HepG2 (cell line): ENCODE measurements around the gene LMCD1. TPM values are rescaled to one million over a fixed set of nuclear protein-coding genes. Genes with fewer than 3 reads are reported as not detected.

ENCODE experiments used
- ATF1 ChIP-seq: IDR thresholded peaks from 2 replicates; pipeline ENCODE4 v1.6.1; 2016; ENCODE audit warnings: mild to moderate bottlenecking, control low read depth
- ATM ChIP-seq: fragments of 450-650 bp; IDR thresholded peaks from 2 replicates; pipeline ENCODE4 v1.7.1; 2017; ENCODE audit warnings: mild to moderate bottlenecking, borderline replicate concordance
- BORCS8-MEF2B ChIP-seq: sonication (generic); formaldehyde crosslinking; IDR thresholded peaks from 2 replicates; pipeline ENCODE4 v1.8.0; 2022; ENCODE audit warnings: mild to moderate bottlenecking, missing genetic modification reagents
- FOXC1 ChIP-seq: sonication (generic); formaldehyde crosslinking; IDR thresholded peaks from 2 replicates; pipeline ENCODE4 v1.8.0; 2022; ENCODE audit warnings: mild to moderate bottlenecking, missing genetic modification reagents, borderline replicate concordance
- GABPB1 ChIP-seq: IDR thresholded peaks from 2 replicates; pipeline ENCODE4 v1.6.1; 2016; ENCODE audit warnings: mild to moderate bottlenecking, missing genetic modification reagents, moderate library complexity, missing compliant biosample characterization
- IKZF4 ChIP-seq: sonication (generic); formaldehyde crosslinking; IDR thresholded peaks from 2 replicates; pipeline ENCODE4 v1.5.1; 2020; ENCODE audit warnings: borderline replicate concordance, mild to moderate bottlenecking, low read depth, missing genetic modification reagents; ENCODE audit errors: not compliant biosample characterization
- KDM4B ChIP-seq: sonication (generic); formaldehyde crosslinking; IDR thresholded peaks from 2 replicates; pipeline ENCODE4 v1.4.0; 2020; ENCODE audit warnings: missing genetic modification reagents
- KMT2A ChIP-seq: sonication (generic); formaldehyde crosslinking; IDR thresholded peaks from 2 replicates; pipeline ENCODE4 v1.4.0; 2020; ENCODE audit warnings: missing genetic modification reagents
- NCOA1 ChIP-seq: sonication (generic); formaldehyde crosslinking; IDR thresholded peaks from 2 replicates; pipeline ENCODE4 v1.9.0; 2021; ENCODE audit warnings: missing genetic modification reagents
- PITX1 ChIP-seq: sonication (generic); formaldehyde crosslinking; IDR thresholded peaks from 2 replicates; pipeline ENCODE4 v1.5.1; 2020; ENCODE audit warnings: mild to moderate bottlenecking, missing genetic modification reagents
- POLR2AphosphoS5 ChIP-seq: IDR thresholded peaks from 2 replicates; pipeline ENCODE4 v1.6.1; 2012; ENCODE audit warnings: low read depth, low read length
- SETDB1 ChIP-seq: sonication (generic); formaldehyde crosslinking; IDR thresholded peaks from 2 replicates; pipeline ENCODE4 v1.5.1; 2020; ENCODE audit warnings: missing genetic modification reagents, mild to moderate bottlenecking, borderline replicate concordance
- TARDBP ChIP-seq: sonication (generic); formaldehyde crosslinking; IDR thresholded peaks from 2 replicates; pipeline ENCODE4 v1.8.0; 2022; ENCODE audit warnings: mild to moderate bottlenecking, missing genetic modification reagents
- TOPORS ChIP-seq: sonication (generic); formaldehyde crosslinking; IDR thresholded peaks from 2 replicates; pipeline ENCODE4 v1.8.0; 2023; ENCODE audit warnings: mild to moderate bottlenecking, missing genetic modification reagents
- TP53 ChIP-seq: sonication (generic); formaldehyde crosslinking; conservative IDR thresholded peaks from 2 replicates; pipeline ENCODE4 v1.4.0; 2020; ENCODE audit warnings: missing genetic modification reagents
- TRIM22 ChIP-seq: fragments of 450-650 bp; IDR thresholded peaks from 2 replicates; pipeline ENCODE4 v1.6.1; 2017
- ZBTB37 ChIP-seq: sonication (generic); formaldehyde crosslinking; IDR thresholded peaks from 2 replicates; pipeline ENCODE4 v1.4.0; 2020; ENCODE audit warnings: mild to moderate bottlenecking, missing genetic modification reagents
- ZEB1 ChIP-seq: IDR thresholded peaks from 2 replicates; pipeline ENCODE4 v1.6.1; 2012; ENCODE audit warnings: mild to moderate bottlenecking, low read depth, inconsistent platforms; ENCODE audit not compliant: insufficient replicate concordance
- ZFP36L1 ChIP-seq: sonication (generic); formaldehyde crosslinking; IDR thresholded peaks from 2 replicates; pipeline ENCODE4 v1.8.0; 2022; ENCODE audit warnings: mild to moderate bottlenecking, missing genetic modification reagents, moderate library complexity
- ZNF136 ChIP-seq: sonication (generic); formaldehyde crosslinking; IDR thresholded peaks from 2 replicates; pipeline ENCODE4 v1.8.1; 2022; ENCODE audit warnings: low read depth, mild to moderate bottlenecking, moderate library complexity, missing genetic modification reagents
- ZNF367 ChIP-seq: sonication (generic); formaldehyde crosslinking; IDR thresholded peaks from 2 replicates; pipeline ENCODE4 v1.4.0; 2020; ENCODE audit warnings: missing genetic modification reagents, borderline replicate concordance
- ZNF552 ChIP-seq: sonication (generic); formaldehyde crosslinking; IDR thresholded peaks from 2 replicates; pipeline ENCODE4 v1.9.0; 2022; ENCODE audit warnings: missing genetic modification reagents, mild to moderate bottlenecking, borderline replicate concordance
- ZNF556 ChIP-seq: sonication (generic); formaldehyde crosslinking; IDR thresholded peaks from 2 replicates; pipeline ENCODE4 v1.4.0; 2020; ENCODE audit warnings: mild to moderate bottlenecking, missing genetic modification reagents, borderline replicate concordance
- ZNF609 ChIP-seq: sonication (generic); formaldehyde crosslinking; IDR thresholded peaks from 2 replicates; pipeline ENCODE4 v1.4.0; 2020; ENCODE audit warnings: mild to moderate bottlenecking, missing genetic modification reagents, borderline replicate concordance
- ZNF775 ChIP-seq: sonication (generic); formaldehyde crosslinking; IDR thresholded peaks from 2 replicates; pipeline ENCODE4 v1.4.0; 2020; ENCODE audit warnings: missing genetic modification reagents, mild to moderate bottlenecking, moderate library complexity, borderline replicate concordance
- ZNF788 ChIP-seq: sonication (generic); formaldehyde crosslinking; IDR thresholded peaks from 2 replicates; pipeline ENCODE4 v1.5.0; 2020; ENCODE audit warnings: mild to moderate bottlenecking, missing genetic modification reagents, borderline replicate concordance
- polyA plus RNA-seq, 8 experiments: library from polyadenylated mRNA; depleted of rRNA in 3 of 8; stranded (reverse) in 7 of 8; unstranded in 1 of 8; fragments of >200 nt; fragmentation: Illumina TruSeq in 4 of 8; extraction: Trizol in 4 of 8; gene quantifications; 2 replicates each; pipeline versions ENCODE4 v1.2.1 to v1.2.3, GENCODE V29; 2011 to 2016; ENCODE audit warnings: low read depth in 4 of 8, missing spikeins in 1 of 8, mixed read lengths in 1 of 8; ENCODE audit not compliant: insufficient read depth in 1 of 8
- total RNA-seq, 5 experiments: library from RNA; depleted of rRNA; stranded (reverse); fragments of >200 nt; fragmentation: Illumina TruSeq; extraction: Trizol; gene quantifications; 2 replicates each; pipeline ENCODE4 v1.2.3, GENCODE V29; 2016; ENCODE audit warnings: low read depth in 1 of 5

The LMCD1 gene
- total and polyA plus RNA-seq, 2 of the 13 experiments (the other 11 are each of a cell fraction or from before 2014, with no cell fraction given), result 6.2 to 7.1 TPM

GRCh38 chr3:8486936-8487335, 14.7 kb upstream of the LMCD1 start (continued):
- TF ChIP-seq ZEB1 (no peak), GABPB1 (CRISPR knock-in tag) (no peak), IKZF4 (CRISPR knock-in tag) (no peak), ZNF552 (CRISPR knock-in tag) (no peak), TARDBP (peak; percentile 43; the same call in 1 of the 2 replicates), ZFP36L1 (CRISPR knock-in tag) (no peak), ZBTB37 (CRISPR knock-in tag) (no peak), TOPORS (no peak), KDM4B (CRISPR knock-in tag) (no peak), SETDB1 (no peak), TP53 (CRISPR knock-in tag) (no peak), FOXC1 (no peak), ZNF609 (peak; percentile 77), ATF1 (0 out of 2 replicates have a peak, but pooled peaks have one; percentile 33), PITX1 (CRISPR knock-in tag) (peak; percentile 15; the same call in 1 of the 2 replicates), ZNF788 (CRISPR knock-in tag) (0 out of 2 replicates have a peak, but pooled peaks have one; percentile 42), NCOA1 (no peak), ZNF367 (CRISPR knock-in tag) (no peak), TRIM22 (no peak), ATM (no peak), BORCS8-MEF2B (CRISPR knock-in tag) (no peak), POLR2AphosphoS5 (no peak), ZNF775 (CRISPR knock-in tag) (no peak), ZNF136 (CRISPR knock-in tag) (no peak), ZNF556 (CRISPR knock-in tag) (no peak), KMT2A (CRISPR knock-in tag) (no peak)
